Pancreas (tissue), 10 donors: ENCODE measurements around the gene SRGAP3. TPM values are rescaled to one million over a fixed set of nuclear protein-coding genes. Genes with fewer than 3 reads are reported as not detected.

Source experiments
- ATAC-seq, 4 donors: fragments of 200-7000 bp; cut with Tn5 transposase; one replicate each; pipeline versions ENCODE4 v1.8.0 to v1.9.1; 2020; ENCODE audit warnings: mild to moderate bottlenecking in 4 of 4, moderate library complexity in 4 of 4
- DNase-seq, 6 donors: peaks; one replicate each; pipeline ENCODE4 v3.0.0-alpha.2; 2020
- FAIRE-seq: peaks from 2 replicates; lab custom pipeline; 2012; peaks lifted over from hg19 to GRCh38; lab: Jason Lieb, UNC
- H3K27ac ChIP-seq, 4 donors: fragments of 200-600 bp; sonication (generic); 1 replicate in 3 of 4; 2 replicates in 1 of 4; pipeline versions ENCODE4 v1.5.0 to v1.8.0; 2020
- H3K27me3 ChIP-seq, 4 donors: fragments of 200-600 bp; one replicate each; pipeline ENCODE4 v1.8.0; 2021
- H3K36me3 ChIP-seq, 3 donors: fragments of 200-600 bp; sonication (generic) in 1 of 3; one replicate each; pipeline versions ENCODE4 v1.5.0 to v1.8.0; 2020 to 2021
- H3K4me1 ChIP-seq, 3 donors: fragments of 200-600 bp; one replicate each; pipeline ENCODE4 v1.8.0; 2021
- H3K4me3 ChIP-seq, 4 donors: fragments of 200-600 bp; sonication (generic) in 2 of 4; one replicate each; pipeline versions ENCODE4 v1.5.0 to v1.8.0; 2020 to 2021
- H3K9me3 ChIP-seq, 4 donors: fragments of 200-600 bp; one replicate each; pipeline ENCODE4 v1.8.0; 2021
- WGBS, 2 donors: extraction: QIAGEN DNeasy Blood & Tissue Kit; methylation state at CpG; one replicate each; pipeline ENCODE4 v1.1.7; 2013; 5-methylcytosine and 5-hydroxymethylcytosine counted together
- intact Hi-C, 3 donors: fragments of 100-400 bp; cut with DNase I; formaldehyde crosslinking; loops; one replicate each; pipeline versions ENCODE4 v1.11.1 to v1.14.2; 2022
- polyA plus RNA-seq, 2 donors: library from polyadenylated mRNA; stranded (reverse); fragments of 200-250 nt; gene quantifications; one replicate each; pipeline ENCODE4 v1.2.3, GENCODE V29; 2013
- total RNA-seq, 6 donors: library from RNA; stranded (reverse); fragmentation: NEBNext Ultra II Directional in 4 of 6; extraction: Animal tissue kit (Norgen Biotek cat#: 25700) in 4 of 6; gene quantifications; one replicate each; pipeline versions ENCODE4 v1.2.1 to v1.2.4, GENCODE V29; 2021 to 2023
- TF ChIP-seq, protein P1 (sequence below), 4 donors: fragments of 200-600 bp; sonication (generic) in 3 of 4; IDR thresholded peaks; one replicate each; pipeline versions ENCODE4 v1.5.0 to v1.8.0; 2021; ENCODE audit warnings: antibody characterized with exemption in 4 of 4
- donor health status: healthy with polysubstance abuse.
- donor health status: DM: no; HTN: no; CAD: no; lungs with moderate emphysema.
- donor health status: DM: no; HTN: no; CAD: no.
- donor health status: control.
- donor health status: control.
- donor health status: Bipolar disorder and iron deficiency.
- donor health status: DM: yes; HTN: yes; CAD: no.
- donor health status: DM: no; HTN: no; CAD: no.
- donor health status: DM: no; HTN: no; CAD: no.
- donor health status: DM: yes; HTN: yes; CAD: no.

The SRGAP3 gene
- total and polyA plus RNA-seq, 8 donors, result 1.9 to 6.5 (median 3.0) TPM

- H3K36me3 ChIP-seq, result no peaks in the 10 kb centered on the region
- TF ChIP-seq, protein P1, sequence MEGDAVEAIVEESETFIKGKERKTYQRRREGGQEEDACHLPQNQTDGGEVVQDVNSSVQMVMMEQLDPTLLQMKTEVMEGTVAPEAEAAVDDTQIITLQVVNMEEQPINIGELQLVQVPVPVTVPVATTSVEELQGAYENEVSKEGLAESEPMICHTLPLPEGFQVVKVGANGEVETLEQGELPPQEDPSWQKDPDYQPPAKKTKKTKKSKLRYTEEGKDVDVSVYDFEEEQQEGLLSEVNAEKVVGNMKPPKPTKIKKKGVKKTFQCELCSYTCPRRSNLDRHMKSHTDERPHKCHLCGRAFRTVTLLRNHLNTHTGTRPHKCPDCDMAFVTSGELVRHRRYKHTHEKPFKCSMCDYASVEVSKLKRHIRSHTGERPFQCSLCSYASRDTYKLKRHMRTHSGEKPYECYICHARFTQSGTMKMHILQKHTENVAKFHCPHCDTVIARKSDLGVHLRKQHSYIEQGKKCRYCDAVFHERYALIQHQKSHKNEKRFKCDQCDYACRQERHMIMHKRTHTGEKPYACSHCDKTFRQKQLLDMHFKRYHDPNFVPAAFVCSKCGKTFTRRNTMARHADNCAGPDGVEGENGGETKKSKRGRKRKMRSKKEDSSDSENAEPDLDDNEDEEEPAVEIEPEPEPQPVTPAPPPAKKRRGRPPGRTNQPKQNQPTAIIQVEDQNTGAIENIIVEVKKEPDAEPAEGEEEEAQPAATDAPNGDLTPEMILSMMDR (IDR thresholded peaks at IDR 0.05), result no peak
- no peak overlapping the region for H3K4me3 ChIP-seq
- no peak for ATAC-seq
- no peaks in the 10 kb centered on the region for H3K4me1 ChIP-seq
- FAIRE-seq, result no peak
- no peaks in the 10 kb centered on the region for H3K27me3 ChIP-seq
- no peak overlapping the region for H3K27ac ChIP-seq
- DNase-seq, result no peak
- intact Hi-C loops, result loop anchor here in 1 of 3 donors (10.0 kb wide), 1 partner anchor 80 kb away; no protein-coding TSS in a partner anchor
- no peaks in the 10 kb centered on the region for H3K9me3 ChIP-seq
- WGBS, 2 donors, result 73 to 76% methylated on average over 7 of the region's 7 CpGs
Measured at GRCh38 chr3:8984526-8984925, 264.9 kb downstream of the SRGAP3 start.

DNA sequence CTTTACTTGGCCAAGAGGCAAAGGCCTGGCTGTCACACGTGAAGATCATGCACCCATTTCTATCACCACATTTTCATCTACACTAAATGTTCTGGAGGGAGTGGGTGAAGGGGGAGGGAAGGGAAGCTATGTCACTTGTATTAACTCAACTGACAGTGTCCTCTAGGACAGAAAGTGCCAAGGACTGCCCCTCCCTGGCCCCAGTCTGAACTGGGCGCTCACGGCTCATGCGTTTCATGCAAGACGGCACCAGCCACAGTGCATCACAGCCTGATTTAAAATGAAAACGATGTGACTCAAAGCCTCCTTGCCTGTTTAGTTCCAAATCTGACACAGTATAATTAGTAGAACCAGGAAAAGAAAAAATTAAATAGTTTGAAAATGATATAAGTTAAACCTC, 265.4 kb downstream of the SRGAP3 start:
- no peak overlapping the region for H3K4me3 ChIP-seq
- 82 to 86% methylated on average over 6 of the region's 6 CpGs for WGBS, 2 donors
- no peak overlapping the region for H3K27ac ChIP-seq
- TF ChIP-seq, protein P1 (IDR thresholded peaks at IDR 0.05), result no peak
- no peaks in the 10 kb centered on the region for H3K27me3 ChIP-seq
- intact Hi-C loops, result loop anchor here in 1 of 3 donors (10.0 kb wide), 1 partner anchor 81 kb away; no protein-coding TSS in a partner anchor
- H3K36me3 ChIP-seq, result no peaks in the 10 kb centered on the region
- ATAC-seq, result no peak
- H3K9me3 ChIP-seq, result no peaks in the 10 kb centered on the region
- FAIRE-seq, result no peak
- DNase-seq, result no peak
- no peaks in the 10 kb centered on the region for H3K4me1 ChIP-seq

- no peak for DNase-seq
- no peaks in the 10 kb centered on the region for H3K36me3 ChIP-seq
- intact Hi-C loops, result loop anchor here in 1 of 3 donors (10.0 kb wide), 1 partner anchor 81 kb away; no protein-coding TSS in a partner anchor
- no peaks in the 10 kb centered on the region for H3K27me3 ChIP-seq
- no peak overlapping the region for H3K4me3 ChIP-seq
- 79 to 80% methylated on average over 5 of the region's 5 CpGs for WGBS, 2 donors
- no peaks in the 10 kb centered on the region for H3K9me3 ChIP-seq
- TF ChIP-seq, protein P1 (IDR thresholded peaks at IDR 0.05), result no peak
- no peaks in the 10 kb centered on the region for H3K4me1 ChIP-seq
- H3K27ac ChIP-seq, result no peak overlapping the region
- no peak for FAIRE-seq
- no peak for ATAC-seq
Measured at GRCh38 chr3:8983591-8983990, 265.9 kb downstream of the SRGAP3 start.

- Histone ChIP-seq H3K4me3 (no peak overlapping the region), H3K27ac (no peak overlapping the region), H3K36me3 (no peaks in the 10 kb centered on the region), H3K27me3 (no peaks in the 10 kb centered on the region), H3K9me3 (no peaks in the 10 kb centered on the region), H3K4me1 (no peaks in the 10 kb centered on the region)
- TF ChIP-seq, protein P1 (IDR thresholded peaks at IDR 0.05), result no peak
- WGBS, 2 donors, result 77 to 85% methylated on average over 1 of the region's 1 CpG
- ATAC-seq (no peak), FAIRE-seq (no peak), DNase-seq (no peak)
- intact Hi-C loops, result loop anchor here in 1 of 3 donors (10.0 kb wide), 1 partner anchor 82 kb away; no protein-coding TSS in a partner anchor
Measured at GRCh38 chr3:8983026-8983425, 266.4 kb downstream of the SRGAP3 start.

DNA sequence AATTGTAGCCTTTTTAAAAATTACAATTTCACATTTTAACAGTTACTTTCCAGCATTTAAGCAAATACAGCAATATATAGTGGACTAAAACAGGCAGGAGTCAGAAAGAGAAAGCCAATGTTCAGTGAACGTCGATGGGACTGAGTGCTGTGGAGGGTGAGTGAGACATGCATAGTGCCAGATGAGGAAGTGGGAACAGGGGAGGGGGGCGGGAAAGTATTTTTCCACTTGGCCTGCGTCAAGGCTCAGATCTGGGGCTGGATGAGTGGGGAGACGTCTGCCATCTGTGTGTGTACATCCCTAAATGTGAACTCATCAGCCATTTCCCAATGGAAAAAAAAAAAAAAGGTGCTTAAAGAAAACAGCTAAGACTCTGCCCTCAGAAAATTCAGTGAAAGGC, 266.9 kb downstream of the SRGAP3 start:
- WGBS, 2 donors, result 47 to 57% methylated on average over 5 of the region's 5 CpGs
- ATAC-seq (peak in 2 of 4 donors; percentile 17 to 23), DNase-seq (no peak), FAIRE-seq (no peak)
- H3K27ac ChIP-seq, result no peak overlapping the region
- H3K27me3 ChIP-seq, result no peaks in the 10 kb centered on the region
- intact Hi-C loops, result loop anchor here in 1 of 3 donors (10.0 kb wide), 1 partner anchor 82 kb away; no protein-coding TSS in a partner anchor
- TF ChIP-seq, protein P1 (IDR thresholded peaks at IDR 0.05), result no peak
- no peaks in the 10 kb centered on the region for H3K4me1 ChIP-seq
- H3K9me3 ChIP-seq, result no peaks in the 10 kb centered on the region
- no peak overlapping the region for H3K4me3 ChIP-seq
- no peaks in the 10 kb centered on the region for H3K36me3 ChIP-seq
